Mesenchymal stem cell (in vitro differentiated cells and primary cell): Measurements from ENCODE around the gene COX19.

Source experiments
- DNase-seq: peaks from one replicate; pipeline ENCODE4 v3.0.0-alpha.2; 2013
- H2AFZ ChIP-seq: one replicate; pipeline ENCODE4 v1.6.1; 2013; ENCODE audit warnings: low read depth, mild to moderate bottlenecking, control low read depth, inconsistent platforms, low read length, moderate library complexity
- H2AK5ac ChIP-seq: 2 replicates; pipeline ENCODE4 v1.6.1; 2013; ENCODE audit warnings: low read length, moderate library complexity, mild to moderate bottlenecking, inconsistent platforms; ENCODE audit not compliant: severe bottlenecking
- H2BK120ac ChIP-seq: one replicate; pipeline ENCODE4 v1.6.1; 2013; ENCODE audit warnings: low read depth, mild to moderate bottlenecking, inconsistent platforms, low read length, moderate library complexity
- H2BK12ac ChIP-seq, 2 experiments: one replicate each; pipeline ENCODE4 v1.6.1; 2013; ENCODE audit warnings: inconsistent platforms in 2 of 2, low read length in 2 of 2, mild to moderate bottlenecking in 2 of 2, moderate library complexity in 2 of 2, control low read depth in 1 of 2
- H2BK15ac ChIP-seq: one replicate; pipeline ENCODE4 v1.6.1; 2013; ENCODE audit warnings: mild to moderate bottlenecking, low read depth, inconsistent platforms; ENCODE audit not compliant: poor library complexity, severe bottlenecking
- H2BK5ac ChIP-seq: 2 replicates; pipeline ENCODE4 v1.6.1; 2013; ENCODE audit warnings: low read depth, mild to moderate bottlenecking, low read length, control low read depth, inconsistent platforms; ENCODE audit not compliant: poor library complexity, severe bottlenecking
- H3K14ac ChIP-seq, 2 experiments: one replicate each; pipeline ENCODE4 v1.6.1; 2013; ENCODE audit warnings: inconsistent platforms in 2 of 2, low read length in 2 of 2, control low read depth in 1 of 2, mild to moderate bottlenecking in 1 of 2, moderate library complexity in 1 of 2
- H3K18ac ChIP-seq, 2 experiments: one replicate each; pipeline ENCODE4 v1.6.1; 2013; ENCODE audit warnings: inconsistent platforms in 2 of 2, low read length in 2 of 2, control low read depth in 1 of 2, low read depth in 1 of 2, mild to moderate bottlenecking in 1 of 2
- H3K23ac ChIP-seq, 2 experiments: one replicate each; pipeline ENCODE4 v1.6.1; 2013; ENCODE audit warnings: inconsistent platforms in 2 of 2, low read length in 2 of 2, mild to moderate bottlenecking in 2 of 2, moderate library complexity in 2 of 2, control low read depth in 1 of 2
- H3K27ac ChIP-seq: 2 replicates; pipeline ENCODE4 v1.5.1; 2013; ENCODE audit warnings: mild to moderate bottlenecking, moderate library complexity, low read length, control low read depth, inconsistent platforms; ENCODE audit not compliant: poor library complexity, severe bottlenecking
- H3K27me3 ChIP-seq, 2 experiments: 2 replicates each; pipeline versions ENCODE4 v1.6.1 to v1.7.0; 2013; ENCODE audit warnings: low read length in 2 of 2, mild to moderate bottlenecking in 2 of 2, moderate library complexity in 2 of 2, control low read depth in 1 of 2, inconsistent platforms in 1 of 2; ENCODE audit not compliant: control insufficient read depth in 1 of 2, insufficient read depth in 1 of 2
- H3K36me3 ChIP-seq, 2 experiments: 2 replicates each; pipeline versions ENCODE4 v1.6.1 to v1.7.0; 2013; ENCODE audit warnings: low read length in 2 of 2, control low read depth in 1 of 2, inconsistent platforms in 1 of 2, low read depth in 1 of 2, mild to moderate bottlenecking in 1 of 2; ENCODE audit not compliant: insufficient read depth in 2 of 2, control insufficient read depth in 1 of 2
- H3K4ac ChIP-seq, 2 experiments: one replicate each; pipeline ENCODE4 v1.6.1; 2013; ENCODE audit warnings: inconsistent platforms in 2 of 2, low read length in 2 of 2, mild to moderate bottlenecking in 2 of 2, moderate library complexity in 2 of 2, control low read depth in 1 of 2, low read depth in 1 of 2
- H3K4me1 ChIP-seq: 2 replicates; pipeline ENCODE4 v1.6.1; 2013; ENCODE audit warnings: low read depth, low read length, control low read depth; ENCODE audit not compliant: control insufficient read depth, insufficient read depth
- H3K4me2 ChIP-seq: 2 replicates; pipeline ENCODE4 v1.6.1; 2013; ENCODE audit warnings: low read length, mild to moderate bottlenecking, inconsistent platforms; ENCODE audit not compliant: poor library complexity, severe bottlenecking
- H3K4me3 ChIP-seq, 2 experiments: 2 replicates each; pipeline versions ENCODE4 v1.5.1 to v1.7.0; 2013; ENCODE audit warnings: low read length in 2 of 2, mild to moderate bottlenecking in 2 of 2, control low read depth in 1 of 2, low read depth in 1 of 2; ENCODE audit not compliant: insufficient read depth in 1 of 2
- H3K79me1 ChIP-seq: replicated peaks from 2 replicates; pipeline ENCODE4 v1.6.1; 2013; ENCODE audit warnings: mild to moderate bottlenecking, control low read depth, low read length, inconsistent platforms; ENCODE audit not compliant: poor library complexity, severe bottlenecking
- H3K9ac ChIP-seq: 2 replicates; pipeline ENCODE4 v1.7.0; 2013; ENCODE audit warnings: mild to moderate bottlenecking, low read length, moderate library complexity
- H3K9me3 ChIP-seq: 2 replicates; pipeline ENCODE4 v1.7.0; 2013; ENCODE audit warnings: mild to moderate bottlenecking, low read length; ENCODE audit not compliant: control insufficient read depth
- H4K8ac ChIP-seq: one replicate; pipeline ENCODE4 v1.6.1; 2013; ENCODE audit warnings: inconsistent platforms, mild to moderate bottlenecking, low read length, moderate library complexity
- H4K91ac ChIP-seq: one replicate; pipeline ENCODE4 v1.6.1; 2013; ENCODE audit warnings: mild to moderate bottlenecking, low read length, inconsistent platforms
- WGBS: methylation state at CpG from one replicate; pipeline ENCODE4 v1.1.7; 2013; ENCODE audit warnings: mixed read lengths; 5-methylcytosine and 5-hydroxymethylcytosine counted together

Gene COX19

DNA sequence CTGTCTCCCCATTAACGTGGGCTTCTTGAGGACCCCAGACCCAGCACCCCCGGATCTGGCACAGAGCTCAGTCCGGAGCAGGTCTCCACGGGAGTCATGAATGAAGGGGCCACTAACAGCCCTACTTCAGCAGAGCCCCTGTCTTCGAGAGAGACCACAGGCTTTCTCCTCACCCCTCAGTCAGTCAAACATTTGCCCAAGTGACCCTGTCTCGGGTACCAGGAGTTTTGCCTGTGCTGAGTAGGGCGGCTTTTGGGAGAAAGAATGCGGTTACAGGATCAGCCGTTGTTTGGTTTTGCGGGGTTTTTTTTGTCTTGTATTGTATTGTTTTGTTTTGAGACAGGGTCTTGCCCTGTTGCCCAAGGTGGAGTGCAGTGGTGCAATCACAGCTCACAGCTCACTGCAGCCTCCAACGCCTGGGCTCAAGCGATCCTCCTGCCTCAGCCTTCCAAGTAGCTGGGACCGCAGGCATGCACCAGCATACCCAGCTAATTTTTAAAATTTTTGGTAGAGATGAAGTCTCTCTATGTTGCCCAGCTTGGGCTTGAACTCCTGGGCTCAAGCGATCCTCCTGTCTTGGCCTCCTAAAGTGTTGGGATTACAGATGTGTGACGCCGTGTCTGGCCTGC, 37.4 kb downstream of the COX19 start:
- no peak overlapping the region for H2AK5ac ChIP-seq
- no peak overlapping the region for H2BK5ac ChIP-seq
- H3K79me1 ChIP-seq = no peaks in the 10 kb centered on the region
- peaks cover 0 to 25% of the 10 kb centered on the region in 2 experiments for H3K27me3 ChIP-seq
- H2BK15ac ChIP-seq = no peak overlapping the region
- H3K9ac ChIP-seq = no peak overlapping the region
- peaks cover 17% of the 10 kb centered on the region for H3K4me1 ChIP-seq
- H2BK120ac ChIP-seq = no peak overlapping the region
- no peak overlapping the region for H2AFZ ChIP-seq
- H2BK12ac ChIP-seq = no peak overlapping the region
- H3K9me3 ChIP-seq = peaks cover 15% of the 10 kb centered on the region
- no peak for DNase-seq
- 91% methylated on average over 16 of the region's 16 CpGs for WGBS
- no peak overlapping the region for H3K4me3 ChIP-seq
- no peak overlapping the region for H3K14ac ChIP-seq
- H4K8ac ChIP-seq = no peak overlapping the region
- no peak overlapping the region for H3K18ac ChIP-seq
- no peak overlapping the region for H3K23ac ChIP-seq
- H4K91ac ChIP-seq = no peak overlapping the region
- H3K4me2 ChIP-seq = no peak overlapping the region
- no peak overlapping the region for H3K27ac ChIP-seq
- H3K4ac ChIP-seq = no peak overlapping the region
- no peaks in the 10 kb centered on the region for H3K36me3 ChIP-seq

DNA sequence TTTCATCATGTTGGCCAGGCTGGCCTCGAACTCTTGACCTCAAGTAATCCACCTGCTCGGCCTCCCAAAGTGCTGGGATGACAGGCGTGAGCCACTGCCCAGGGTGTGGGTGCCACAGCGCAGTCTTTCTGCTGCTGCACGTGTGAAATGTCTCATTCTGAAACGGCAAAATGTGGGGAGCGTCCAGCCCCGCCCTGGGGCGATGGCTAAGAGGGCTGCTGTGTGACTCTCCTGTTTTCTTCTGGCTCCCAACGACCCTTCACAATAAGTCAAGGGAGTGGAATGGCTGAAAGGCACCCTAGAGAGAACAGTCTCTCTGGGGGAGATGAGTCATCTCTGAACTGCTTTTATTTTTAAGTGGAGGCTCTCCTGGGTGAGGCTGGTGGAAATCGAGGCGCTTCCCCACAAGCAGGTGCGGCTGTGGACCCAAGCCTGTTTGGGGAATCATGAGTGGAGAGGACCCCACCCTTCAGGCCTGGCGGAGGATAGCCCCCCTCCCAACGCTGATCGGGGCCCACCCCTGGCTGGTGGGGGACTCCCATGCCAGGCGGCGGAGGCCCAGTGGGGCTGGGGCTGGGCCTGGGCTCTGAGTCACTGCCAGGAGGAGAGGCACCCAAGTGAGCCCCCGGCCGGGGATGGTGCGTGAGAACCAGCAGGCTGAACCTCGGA, 38.8 kb downstream of the COX19 start:
- no peaks in the 10 kb centered on the region for H3K36me3 ChIP-seq
- H2BK5ac ChIP-seq = no peak overlapping the region
- peak overlapping the region; percentile 49 for H3K4me2 ChIP-seq
- peaks cover 17% of the 10 kb centered on the region for H3K4me1 ChIP-seq
- no peak overlapping the region for H3K9ac ChIP-seq
- DNase-seq = peak; percentile 36
- no peak overlapping the region for H4K91ac ChIP-seq
- H3K4ac ChIP-seq = no peak overlapping the region
- no peaks in the 10 kb centered on the region for H3K79me1 ChIP-seq
- H4K8ac ChIP-seq = peak overlapping the region; percentile 41
- no peak overlapping the region for H3K14ac ChIP-seq
- no peak overlapping the region for H2BK120ac ChIP-seq
- WGBS = 84% methylated on average over 19 of the region's 22 CpGs
- no peak overlapping the region for H3K27ac ChIP-seq
- peaks cover 11% of the 10 kb centered on the region for H3K9me3 ChIP-seq
- H2AFZ ChIP-seq = no peak overlapping the region
- H2BK15ac ChIP-seq = no peak overlapping the region
- H2AK5ac ChIP-seq = no peak overlapping the region
- no peak overlapping the region for H3K4me3 ChIP-seq
- peaks cover 9 to 31% of the 10 kb centered on the region in 2 experiments for H3K27me3 ChIP-seq
- H3K18ac ChIP-seq = no peak overlapping the region
- H2BK12ac ChIP-seq = no peak overlapping the region
- H3K23ac ChIP-seq = no peak overlapping the region

DNA sequence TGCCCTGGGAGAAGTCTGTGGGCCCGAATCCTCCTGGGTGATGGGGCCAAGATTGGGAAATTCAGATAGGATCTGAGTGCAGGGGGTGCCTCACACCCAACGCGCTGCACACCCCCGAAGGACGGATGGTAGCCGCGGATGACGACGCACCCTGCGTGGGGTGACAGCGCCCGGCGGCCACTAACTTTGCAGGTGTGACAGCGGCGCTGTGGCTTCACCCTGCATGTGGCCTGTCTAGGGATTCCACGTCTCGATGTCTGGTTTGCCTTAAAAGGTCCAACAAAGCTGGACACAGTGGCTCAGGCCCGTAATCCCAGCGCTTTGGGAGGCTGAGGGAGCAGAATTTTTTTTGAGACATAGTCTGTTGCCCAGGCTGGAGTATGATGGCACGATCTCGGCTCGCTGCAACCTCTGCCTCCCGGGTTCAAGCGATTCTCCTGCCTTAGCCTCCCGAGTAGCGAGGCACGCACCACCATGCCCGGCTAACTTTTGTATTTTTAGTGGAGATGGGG, 39.4 kb downstream of the COX19 start:
- Histone ChIP-seq H2AK5ac (peak overlapping the region; percentile 37), H3K23ac (no peak overlapping the region), H4K8ac (no peak overlapping the region), H3K27me3 (peaks cover 15 to 31% of the 10 kb centered on the region in 2 experiments), H3K27ac (no peak overlapping the region), H3K9me3 (peaks cover 7% of the 10 kb centered on the region), H3K4me2 (no peak overlapping the region), H3K9ac (no peak overlapping the region), H4K91ac (no peak overlapping the region), H2AFZ (no peak overlapping the region), H2BK12ac (no peak overlapping the region), H2BK5ac (no peak overlapping the region), H2BK15ac (no peak overlapping the region), H3K14ac (no peak overlapping the region), H3K4ac (no peak overlapping the region), H3K36me3 (no peaks in the 10 kb centered on the region), H2BK120ac (no peak overlapping the region), H3K79me1 (no peaks in the 10 kb centered on the region), H3K4me1 (peaks cover 17% of the 10 kb centered on the region), H3K18ac (no peak overlapping the region), H3K4me3 (no peak overlapping the region)
- WGBS = 95% methylated on average over 28 of the region's 28 CpGs
- DNase-seq = no peak

DNA sequence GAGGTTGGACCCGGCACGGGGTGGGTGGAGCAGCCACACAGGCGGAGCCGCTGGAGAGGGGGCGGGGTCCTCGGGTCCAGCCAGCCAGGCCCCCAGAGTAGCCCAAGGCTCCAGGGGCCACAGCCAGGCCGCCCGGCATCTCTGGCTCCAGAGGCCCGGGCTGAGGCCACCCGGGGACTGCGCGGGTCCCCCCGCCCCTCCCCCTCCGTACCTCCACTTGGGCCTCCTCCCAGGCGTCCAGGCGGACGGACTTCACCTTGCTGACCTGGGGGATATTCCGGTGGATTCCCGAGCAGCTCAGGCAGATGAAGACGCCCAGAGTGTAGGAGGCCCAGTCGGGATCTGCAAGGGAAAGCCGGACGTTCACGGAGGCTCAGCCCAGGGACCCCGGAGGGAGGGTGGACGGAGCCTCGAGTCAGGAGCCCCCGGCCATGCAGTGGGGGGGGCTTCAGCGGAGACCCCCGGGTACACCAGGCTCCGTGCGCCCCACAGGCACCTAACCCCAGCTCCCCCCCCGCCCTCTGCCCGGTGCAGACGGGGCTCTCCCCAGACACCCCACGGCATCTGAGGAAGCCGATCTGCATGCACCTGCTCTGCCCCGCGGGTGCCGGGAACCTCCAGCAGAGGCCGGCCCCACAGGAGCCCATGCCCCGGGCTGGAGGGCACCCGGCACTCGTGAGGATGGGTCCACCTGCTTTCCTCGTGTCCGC, 40.0 kb downstream of the COX19 start:
- Histone ChIP-seq H2AK5ac (no peak overlapping the region), H3K4me1 (peaks cover 17% of the 10 kb centered on the region), H2AFZ (no peak overlapping the region), H3K4me3 (no peak overlapping the region), H3K79me1 (no peaks in the 10 kb centered on the region), H4K91ac (no peak overlapping the region), H3K4ac (no peak overlapping the region), H2BK120ac (no peak overlapping the region), H3K4me2 (no peak overlapping the region), H2BK15ac (no peak overlapping the region), H3K9me3 (peaks cover 3% of the 10 kb centered on the region), H3K27me3 (peaks cover 15 to 26% of the 10 kb centered on the region in 2 experiments), H3K18ac (no peak overlapping the region), H3K9ac (no peak overlapping the region), H4K8ac (no peak overlapping the region), H2BK12ac (no peak overlapping the region), H3K27ac (no peak overlapping the region), H2BK5ac (no peak overlapping the region), H3K14ac (no peak overlapping the region), H3K23ac (no peak overlapping the region), H3K36me3 (no peaks in the 10 kb centered on the region)
- 88% methylated on average over 46 of the region's 46 CpGs for WGBS
- DNase-seq = no peak
